Endothelial cell of umbilical vein (primary cell): Measurements from ENCODE around the gene CFP.

Experiments used
- CTCF ChIP-seq, 2 donors: IDR thresholded peaks; 1 replicate in 1 of 2; 2 replicates in 1 of 2; pipeline ENCODE4 v1.5.1; 2011; ENCODE audit warnings: low read length in 2 of 2, mild to moderate bottlenecking in 2 of 2, moderate library complexity in 2 of 2, control low read depth in 1 of 2, inconsistent platforms in 1 of 2, low read depth in 1 of 2; ENCODE audit not compliant: insufficient read depth in 1 of 2; ENCODE audit errors: extremely low read depth in 1 of 2
- EZH2 ChIP-seq: IDR thresholded peaks from 2 replicates; pipeline ENCODE4 v1.6.1; 2012; ENCODE audit warnings: borderline replicate concordance, low read depth, mild to moderate bottlenecking, moderate library complexity, low read length, inconsistent platforms; ENCODE audit not compliant: severe bottlenecking
- GATA2 ChIP-seq: IDR thresholded peaks from 2 replicates; pipeline ENCODE4 v1.7.0; 2011; ENCODE audit warnings: low read depth, mild to moderate bottlenecking, moderate library complexity, mixed read lengths, low read length; ENCODE audit not compliant: insufficient read length, insufficient read depth
- JUN ChIP-seq: IDR thresholded peaks from 2 replicates; pipeline ENCODE4 v1.6.1; 2011; ENCODE audit warnings: borderline replicate concordance, low read depth; ENCODE audit not compliant: insufficient read length, insufficient read depth
- MYC ChIP-seq: IDR thresholded peaks from one replicate; pipeline ENCODE4 v1.6.1; 2011; ENCODE audit warnings: mild to moderate bottlenecking, low read depth, low read length
- POLR2A ChIP-seq: IDR thresholded peaks from 2 replicates; pipeline ENCODE4 v1.6.1; 2012; ENCODE audit warnings: low read depth, mild to moderate bottlenecking, control low read depth, low read length
- POLR2AphosphoS5 ChIP-seq: IDR thresholded peaks from 2 replicates; pipeline ENCODE4 v1.6.1; 2012; ENCODE audit warnings: low read depth, mild to moderate bottlenecking, control low read depth, low read length, moderate library complexity; ENCODE audit not compliant: insufficient read depth

- TF ChIP-seq CTCF (IDR thresholded peaks at IDR 0.05; ENCODE audit: extremely low read depth in 1 of 2, insufficient read depth in 1 of 2, low read depth in 1 of 2, low read length in 2 of 2), result no peak
- no peak for TF ChIP-seq EZH2
- no peak for TF ChIP-seq POLR2AphosphoS5
- no peak for TF ChIP-seq POLR2A
- no peak for TF ChIP-seq GATA2
- no peak for TF ChIP-seq JUN
- TF ChIP-seq MYC, result no peak
Measured at GRCh38 chrX:47659421-47659726, 29.6 kb upstream of the CFP start.
